ENCODE data around the gene CHST3. TPM values are rescaled to one million over a fixed set of nuclear protein-coding genes. Genes with fewer than 3 reads are reported as not detected.

Gene CHST3
- total and polyA plus RNA-seq, 9 of the 15 experiments (the other 6 are each of a cell fraction or from before 2014, with no cell fraction given): 0.01 to 1.3 (median 0.15) TPM

GRCh38 chr10:72011468-72011867, 47.3 kb downstream of the CHST3 start:
- peaks cover 7 to 17% of the 10 kb centered on the region in 2 experiments; a peak in 2 of 5 replicates for H3K4me1 ChIP-seq (replicated peaks in 1 of 2; ENCODE audit: control insufficient read depth in 2 of 2, insufficient read depth in 2 of 2, low read length in 2 of 2)
- H2AFZ ChIP-seq (ENCODE audit: low read depth, low read length): no peak overlapping the region
- H3K4me2 ChIP-seq (ENCODE audit: insufficient read depth, low read length): no peak overlapping the region
- no peaks in the 10 kb centered on the region for H3K36me3 ChIP-seq (ENCODE audit: control insufficient read depth, insufficient read depth, low read length)
- H3K9me3 ChIP-seq (replicated peaks; ENCODE audit: control insufficient read depth, insufficient read depth, low read depth, low read length): no peaks in the 10 kb centered on the region
- H3K79me2 ChIP-seq (ENCODE audit: control insufficient read depth, insufficient read depth, low read length): no peaks in the 10 kb centered on the region
- 11% methylated on average over 8 of the region's 8 CpGs for WGBS (ENCODE audit: insufficient coverage, low coverage, missing lambda C conversion rate)
- ChIA-PET POLR2A (interaction anchor here (1.1 kb wide), 2 partner anchors 19 to 107 kb away, joined by 4 to 5 read pairs; no protein-coding TSS in a partner anchor), CTCF (ENCODE audit: low intra/inter-chr PET ratio) (no interaction called here)
- no peak overlapping the region for H3K4me3 ChIP-seq
- H3K27ac ChIP-seq (ENCODE audit: extremely low read depth, low read depth, low read length): no peak overlapping the region
- BruUV-seq (replicated peaks): no TSS peak
- no peaks in the 10 kb centered on the region for H3K9me1 ChIP-seq (ENCODE audit: control insufficient read depth, insufficient read depth, low read length)
- FAIRE-seq (no peak), ATAC-seq (no peak), DNase-seq (ENCODE audit: extremely low read depth in 1 of 4, low spot score in 3 of 4) (no peak)
- H4K20me1 ChIP-seq (replicated peaks; ENCODE audit: control insufficient read depth, insufficient read depth, low read length): 0 out of 2 replicates have a peak, but pooled peaks cover 5% of the 10 kb centered on the region
- in situ Hi-C loops (cut with MboI): no loop called here
- H3K9ac ChIP-seq (ENCODE audit: insufficient read depth in 1 of 2, low read depth in 2 of 2, low read length in 2 of 2): no peak overlapping the region
- intact Hi-C loops (cut with micrococcal nuclease): no loop called here
- peaks cover 36 to 56% of the 10 kb centered on the region in 2 experiments for H3K27me3 ChIP-seq (ENCODE audit: control insufficient read depth in 2 of 2, insufficient read depth in 2 of 2, low read length in 2 of 2)
- TF ChIP-seq ZNF449 (CRISPR knock-in tag; IDR thresholded peaks at IDR 0.05) (no peak), BCLAF1 (IDR thresholded peaks at IDR 0.05; ENCODE audit: borderline replicate concordance in 1 of 2, control insufficient read depth in 1 of 2, low read depth in 2 of 2, low read length in 1 of 2) (no peak), TOE1 (IDR thresholded peaks at IDR 0.05; ENCODE audit: borderline replicate concordance) (no peak), TOE1 (CRISPR knock-in tag; IDR thresholded peaks at IDR 0.05; ENCODE audit: borderline replicate concordance, low read depth) (no peak), ZNF175 (CRISPR knock-in tag; IDR thresholded peaks at IDR 0.05; ENCODE audit: low read depth) (no peak), ARNT (IDR thresholded peaks at IDR 0.05) (no peak), SMAD2 (IDR thresholded peaks at IDR 0.05; ENCODE audit: low read depth, low read length) (no peak), TGIF2 (CRISPR knock-in tag; IDR thresholded peaks at IDR 0.05) (no peak), POLR2B (IDR thresholded peaks at IDR 0.05; ENCODE audit: low read depth, partially characterized antibody) (no peak), MLX (CRISPR knock-in tag; conservative IDR thresholded peaks at IDR 0.05) (no peak), ZNF668 (CRISPR knock-in tag; IDR thresholded peaks at IDR 0.05) (no peak)

Measured in K562 (cell line).